AG09309 (cell line): ENCODE results near the gene TLX3.

ENCODE experiments used
- DNase-seq: peaks from one replicate; pipeline ENCODE4 v3.0.0-alpha.2; 2010; ENCODE audit warnings: low read depth
- H3K4me3 ChIP-seq: 2 replicates; pipeline ENCODE4 v1.5.1; 2011; ENCODE audit warnings: mild to moderate bottlenecking, low read depth, low read length, moderate library complexity; ENCODE audit not compliant: control insufficient read depth
- CTCF ChIP-seq: IDR thresholded peaks from 2 replicates; pipeline ENCODE4 v1.5.1; 2011; ENCODE audit warnings: mild to moderate bottlenecking, low read depth, low read length, inconsistent platforms; ENCODE audit not compliant: insufficient read depth, control insufficient read depth; ENCODE audit errors: missing control alignments

TLX3 gene

GRCh38 chr5:171308453-171309275 is at the start of gene TLX3:
Gene TLX3 (plus strand): TSS chr5:171309248. CDS start chr5:171309366, 118 bp downstream.
- DNase-seq: no peak
- no peak for TF ChIP-seq CTCF
- no peak within 1 kb of the TSS for H3K4me3 ChIP-seq

GRCh38 chr5:171261361-171261760 is 47.7 kb upstream of the TLX3 start:
- no peak overlapping the region for H3K4me3 ChIP-seq
- TF ChIP-seq CTCF: no peak
- DNase-seq: no peak

- no peak for TF ChIP-seq CTCF
- no peak overlapping the region for H3K4me3 ChIP-seq
These were observed 47.1 kb upstream of the TLX3 start for GRCh38 chr5:171261904-171262303.

GRCh38 chr5:171263181-171263580 is 45.9 kb upstream of the TLX3 start:
- DNase-seq: no peak
- H3K4me3 ChIP-seq: no peak overlapping the region
- no peak for TF ChIP-seq CTCF

More at GRCh38 chr5:171261904-171262303, 47.1 kb upstream of the TLX3 start:
- no peak for DNase-seq

- no peak overlapping the region for H3K4me3 ChIP-seq
- DNase-seq: no peak
- no peak for TF ChIP-seq CTCF
These were observed 44.2 kb upstream of the TLX3 start for GRCh38 chr5:171264843-171265242.

- DNase-seq: no peak
- no peak for TF ChIP-seq CTCF
- no peak overlapping the region for H3K4me3 ChIP-seq
These were observed 40.1 kb upstream of the TLX3 start for GRCh38 chr5:171268700-171269620.
